ENCODE measurements around the gene NRARP. TPM values are rescaled to one million over a fixed set of nuclear protein-coding genes. Genes with fewer than 3 reads are reported as not detected.

Gene NRARP
- total RNA-seq, 1 experiment from 2014 or later, result 23.8 TPM

GRCh38 chr9:137304383-137305059 lies 2.5 kb upstream of the NRARP start:
- H4K5ac ChIP-seq (ENCODE audit: insufficient read length, low read depth, low read length), result no peak overlapping the region
- H4K8ac ChIP-seq (replicated peaks; ENCODE audit: insufficient read length, low read depth, low read length), result no peak overlapping the region
- peaks cover 5% of the 10 kb centered on the region for H3K23me2 ChIP-seq (ENCODE audit: insufficient read length, low read depth, low read length, poor library complexity, severe bottlenecking)
- no peak overlapping the region for H2BK20ac ChIP-seq (ENCODE audit: low read depth, low read length, poor library complexity, severe bottlenecking)
- no peak overlapping the region for H2AK5ac ChIP-seq (ENCODE audit: insufficient read length, low read length)
- no peak overlapping the region for H3K4ac ChIP-seq (ENCODE audit: low read depth, low read length)
- no peak overlapping the region for H3K27ac Mint-ChIP-seq
- no peak overlapping the region for H3K4me3 Mint-ChIP-seq
- H2BK5ac ChIP-seq (ENCODE audit: insufficient read length, low read length), result no peak overlapping the region
- peaks cover 15% of the 10 kb centered on the region for H3K27me3 Mint-ChIP-seq (ENCODE audit: low read depth)
- no peak overlapping the region for H3K56ac ChIP-seq (ENCODE audit: insufficient read length, low read depth, low read length)
- no peak overlapping the region for H2AFZ ChIP-seq (ENCODE audit: low read length)
- H3K27ac ChIP-seq (ENCODE audit: insufficient read length, low read depth, low read length), result no peak overlapping the region
- TF ChIP-seq, protein P1, sequence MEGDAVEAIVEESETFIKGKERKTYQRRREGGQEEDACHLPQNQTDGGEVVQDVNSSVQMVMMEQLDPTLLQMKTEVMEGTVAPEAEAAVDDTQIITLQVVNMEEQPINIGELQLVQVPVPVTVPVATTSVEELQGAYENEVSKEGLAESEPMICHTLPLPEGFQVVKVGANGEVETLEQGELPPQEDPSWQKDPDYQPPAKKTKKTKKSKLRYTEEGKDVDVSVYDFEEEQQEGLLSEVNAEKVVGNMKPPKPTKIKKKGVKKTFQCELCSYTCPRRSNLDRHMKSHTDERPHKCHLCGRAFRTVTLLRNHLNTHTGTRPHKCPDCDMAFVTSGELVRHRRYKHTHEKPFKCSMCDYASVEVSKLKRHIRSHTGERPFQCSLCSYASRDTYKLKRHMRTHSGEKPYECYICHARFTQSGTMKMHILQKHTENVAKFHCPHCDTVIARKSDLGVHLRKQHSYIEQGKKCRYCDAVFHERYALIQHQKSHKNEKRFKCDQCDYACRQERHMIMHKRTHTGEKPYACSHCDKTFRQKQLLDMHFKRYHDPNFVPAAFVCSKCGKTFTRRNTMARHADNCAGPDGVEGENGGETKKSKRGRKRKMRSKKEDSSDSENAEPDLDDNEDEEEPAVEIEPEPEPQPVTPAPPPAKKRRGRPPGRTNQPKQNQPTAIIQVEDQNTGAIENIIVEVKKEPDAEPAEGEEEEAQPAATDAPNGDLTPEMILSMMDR (conservative IDR thresholded peaks at IDR 0.05), result no peak
- no peak overlapping the region for H3K23ac ChIP-seq (ENCODE audit: insufficient read length, low read depth, low read length)
- no peaks in the 10 kb centered on the region for H3K79me2 ChIP-seq (ENCODE audit: insufficient read depth, low read length)
- H3K9ac ChIP-seq (ENCODE audit: extremely low read depth, insufficient read length, low read length), result no peak overlapping the region
- no peaks in the 10 kb centered on the region for H3K79me1 ChIP-seq (ENCODE audit: insufficient read depth, low read depth, low read length, poor library complexity, severe bottlenecking)
- H3K36me3 Mint-ChIP-seq (ENCODE audit: insufficient read depth in 1 of 3, low read depth in 3 of 3), result peaks cover 0 to 2% (median 0%) of the 10 kb centered on the region in 3 experiments; a peak in 3 of 7 replicates
- H3K4me1 Mint-ChIP-seq, result peaks cover 12 to 34% of the 10 kb centered on the region in 2 experiments
- peak; percentile 30 for DNase-seq
- WGBS (ENCODE audit: extremely low coverage, insufficient read length, low lambda C conversion rate), result no CpG with 5 or more reads among the region's 16 CpGs
- H3K27me3 ChIP-seq (ENCODE audit: insufficient read depth, low read length), result no peaks in the 10 kb centered on the region; the same call in 1 of the 2 replicates
- no peak overlapping the region for H3K18ac ChIP-seq (ENCODE audit: insufficient read length, low read depth, low read length)
- no peak overlapping the region for H3K14ac ChIP-seq (ENCODE audit: insufficient read depth, low read length)
- H2BK120ac ChIP-seq (ENCODE audit: low read depth, low read length, poor library complexity, severe bottlenecking), result no peak overlapping the region
- H4K20me1 ChIP-seq (ENCODE audit: control insufficient read depth, insufficient read depth, insufficient read length), result no peaks in the 10 kb centered on the region
- H3K9me3 Mint-ChIP-seq, result peaks cover 0 to 2% of the 10 kb centered on the region in 2 experiments; a peak in 3 of 5 replicates
- H3K4me2 ChIP-seq (ENCODE audit: insufficient read depth, insufficient read length, low read length), result no peak overlapping the region
- no peak overlapping the region for H3T11ph ChIP-seq (ENCODE audit: low read length)
- H2BK12ac ChIP-seq (ENCODE audit: insufficient read length, low read depth, low read length), result no peak overlapping the region
- no peaks in the 10 kb centered on the region; the same call in 1 of the 2 replicates for H3K4me1 ChIP-seq (ENCODE audit: insufficient read depth, low read length)
- no peak overlapping the region for H4K91ac ChIP-seq (ENCODE audit: insufficient read length, low read depth, low read length)
- no peak overlapping the region for H2BK15ac ChIP-seq (ENCODE audit: low read depth, low read length)
- no peaks in the 10 kb centered on the region for H3K9me3 ChIP-seq (ENCODE audit: control insufficient read depth, low read depth, low read length)
